Stomach (tissue), 9 donors: ENCODE results near the gene PRPF19. TPM values are rescaled to one million over a fixed set of nuclear protein-coding genes. Genes with fewer than 3 reads are reported as not detected.

ENCODE experiments used
- DNase-seq, 2 donors: peaks; one replicate each; pipeline versions ENCODE4 v3.0.0 to v3.0.0-alpha.2; 2013 to 2019
- H3K27ac ChIP-seq, 5 donors: fragments of 200-600 bp in 4 of 5; sonication (generic) in 4 of 5; one replicate each; pipeline ENCODE4 v1.5.1; 2013 to 2019; ENCODE audit warnings: mild to moderate bottlenecking in 1 of 5, moderate library complexity in 1 of 5
- H3K27me3 ChIP-seq, 3 donors: fragments of 200-600 bp; sonication (generic); one replicate each; pipeline ENCODE4 v1.5.1; 2017 to 2019; ENCODE audit warnings: mixed run types in 1 of 3
- H3K36me3 ChIP-seq, 4 donors: fragments of 200-600 bp; sonication (generic); 1 replicate in 3 of 4; 2 replicates in 1 of 4; pipeline ENCODE4 v1.5.1; 2016 to 2019
- H3K4me1 ChIP-seq, 4 donors: fragments of 200-600 bp; sonication (generic); one replicate each; pipeline ENCODE4 v1.5.1; 2016 to 2019
- H3K4me3 ChIP-seq, 4 donors: fragments of 200-600 bp; sonication (generic) in 3 of 4; one replicate each; pipeline ENCODE4 v1.5.1; 2016 to 2019; ENCODE audit warnings: mild to moderate bottlenecking in 1 of 4
- H3K9me3 ChIP-seq, 4 donors: fragments of 200-600 bp; sonication (generic); one replicate each; pipeline ENCODE4 v1.5.1; 2016 to 2019
- CTCF ChIP-seq, 7 experiments: fragments of 450-650 bp in 4 of 7; fragments of 200-600 bp in 3 of 7; sonication (generic) in 3 of 7; IDR thresholded peaks; one replicate each; pipeline ENCODE4 v1.5.1; 2016 to 2019; ENCODE audit warnings: antibody characterized with exemption in 7 of 7, control low read depth in 2 of 7, mild to moderate bottlenecking in 1 of 7
- EP300 ChIP-seq: sonication (generic); formaldehyde crosslinking; IDR thresholded peaks from one replicate; pipeline ENCODE4 v1.6.1; 2017; ENCODE audit warnings: antibody characterized with exemption
- POLR2A ChIP-seq, 4 donors: fragments of 450-650 bp; IDR thresholded peaks; one replicate each; pipeline ENCODE4 v1.6.1; 2016; ENCODE audit warnings: antibody characterized with exemption in 4 of 4, control low read depth in 2 of 4, mild to moderate bottlenecking in 1 of 4, moderate library complexity in 1 of 4
- POLR2AphosphoS5 ChIP-seq, 3 donors: sonication (generic); formaldehyde crosslinking; IDR thresholded peaks; one replicate each; pipeline ENCODE4 v1.6.1; 2016; ENCODE audit warnings: antibody characterized with exemption in 3 of 3
- WGBS, 5 donors: extraction: QIAGEN DNeasy Blood & Tissue Kit in 3 of 5; methylation state at CpG; one replicate each; pipeline versions ENCODE4 v1.1.5 to v1.1.7; 2013 to 2018; 5-methylcytosine and 5-hydroxymethylcytosine counted together
- intact Hi-C: fragments of 100-400 bp; cut with DNase I; formaldehyde crosslinking; loops from one replicate; pipeline ENCODE4 v1.15.1; 2023; ENCODE audit warnings: low total_unique reads
- polyA plus RNA-seq, 3 donors: library from polyadenylated mRNA; stranded (reverse); fragments of 200-250 nt; gene quantifications; one replicate each; pipeline ENCODE4 v1.2.3, GENCODE V29; 2013
- total RNA-seq, 5 donors: library from RNA; depleted of rRNA; stranded (reverse); fragments of >200 nt; gene quantifications; one replicate each; pipeline versions ENCODE4 v1.1.0 to v1.2.3, GENCODE V29; 2014 to 2016
- donor health status: healthy with polysubstance abuse.
- donor health status: Bipolar disorder and iron deficiency.
- donor health status: healthy.

The PRPF19 gene
- total and polyA plus RNA-seq, 8 donors = 3.5 to 86.1 (median 50.3) TPM

DNA sequence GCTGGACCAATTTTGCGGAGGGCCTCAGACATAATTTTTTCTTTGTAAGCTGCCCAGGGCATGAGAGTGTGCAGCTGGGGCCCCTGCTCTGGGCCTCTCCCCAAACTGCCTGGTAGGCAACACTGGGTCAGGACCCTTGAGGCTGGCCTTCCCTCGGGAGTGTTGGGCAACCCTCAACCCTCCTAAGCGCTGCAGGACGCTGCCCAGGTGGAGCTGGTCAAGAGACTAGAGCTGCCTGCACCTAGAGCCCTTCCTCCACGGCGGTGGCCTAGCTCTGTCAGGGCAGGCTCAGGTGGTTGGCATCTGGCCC is 17.4 kb upstream of the PRPF19 start:
- H3K9me3 ChIP-seq = no peaks in the 10 kb centered on the region
- TF ChIP-seq POLR2A (IDR thresholded peaks at IDR 0.05) = no peak
- TF ChIP-seq CTCF (IDR thresholded peaks at IDR 0.05) = no peak
- TF ChIP-seq POLR2AphosphoS5 (IDR thresholded peaks at IDR 0.05) = no peak
- no peak for TF ChIP-seq EP300
- H3K4me1 ChIP-seq = peaks cover 18 to 65% (median 59%) of the 10 kb centered on the region in 4 donors
- peak overlapping the region in 4 of 5 donors; percentile 16 to 74 (median 71) for H3K27ac ChIP-seq
- H3K27me3 ChIP-seq = peaks cover 0 to 25% (median 14%) of the 10 kb centered on the region in 3 donors
- peak in 1 of 2 donors; percentile 33 for DNase-seq
- peak overlapping the region; percentile 61 to 86 (median 72) for H3K4me3 ChIP-seq
- WGBS, 5 donors = 27 to 49% (median 37%) methylated on average over 2 to 6 of the region's 6 CpGs
- H3K36me3 ChIP-seq = peaks cover 33 to 46% (median 41%) of the 10 kb centered on the region in 4 donors
- intact Hi-C loops = loop anchor here (5.0 kb wide), 1 partner anchor 199 kb away; no protein-coding TSS in a partner anchor

DNA sequence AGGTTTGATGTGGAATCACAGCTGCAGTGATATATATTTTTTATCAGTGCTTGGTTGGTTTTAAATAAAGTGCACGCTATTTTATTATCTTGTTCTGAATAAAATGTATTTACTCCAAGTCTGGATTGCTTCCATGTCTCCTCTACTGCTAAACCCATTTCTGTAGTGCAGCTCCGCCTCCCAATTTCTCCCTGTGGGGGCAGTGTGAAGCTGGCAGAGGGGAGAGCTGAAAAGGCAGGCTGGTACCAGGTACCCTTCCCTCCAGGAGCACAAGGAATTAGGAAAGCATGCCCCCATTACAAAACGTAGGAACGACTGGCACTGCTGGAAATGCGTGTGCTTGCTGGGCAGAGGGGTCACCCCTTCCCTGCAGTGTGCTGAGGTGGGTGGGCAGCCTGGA is 16.9 kb upstream of the PRPF19 start:
- WGBS, 5 donors = 34 to 65% (median 47%) methylated on average over 5 of the region's 5 CpGs
- intact Hi-C loops = loop anchor here (5.0 kb wide), 1 partner anchor 199 kb away; no protein-coding TSS in a partner anchor
- Histone ChIP-seq H3K27me3 (peaks cover 0 to 25% (median 14%) of the 10 kb centered on the region in 3 donors), H3K36me3 (peaks cover 33 to 43% (median 40%) of the 10 kb centered on the region in 4 donors), H3K4me1 (peaks cover 18 to 69% (median 64%) of the 10 kb centered on the region in 4 donors), H3K4me3 (peak overlapping the region in 1 of 4 donors; percentile 61), H3K9me3 (no peaks in the 10 kb centered on the region), H3K27ac (peak overlapping the region in 2 of 5 donors; percentile 16 to 74)
- TF ChIP-seq EP300 = no peak
- no peak for DNase-seq

DNA sequence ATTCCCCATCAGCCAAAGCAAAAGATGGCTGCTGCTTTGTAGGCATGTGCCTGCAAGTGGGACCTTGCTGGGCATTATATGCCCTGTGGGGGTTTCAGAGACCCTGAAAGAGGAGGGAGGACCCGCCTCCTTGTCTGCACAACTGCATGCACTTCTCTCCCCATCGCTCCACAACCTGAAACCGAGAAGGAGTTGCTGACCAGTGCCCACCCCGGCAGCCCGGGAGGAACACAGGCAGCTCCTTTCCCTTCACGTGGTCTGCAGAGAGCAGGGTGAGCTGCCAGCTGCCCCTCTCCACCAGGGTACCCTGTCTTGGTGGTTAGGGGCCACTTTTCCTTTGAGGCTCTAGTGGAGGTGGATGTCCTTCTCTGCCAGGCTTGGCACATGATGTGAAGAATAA is 16.5 kb upstream of the PRPF19 start:
- DNase-seq = no peak
- no peak for TF ChIP-seq POLR2A (IDR thresholded peaks at IDR 0.05)
- no peak for TF ChIP-seq CTCF (IDR thresholded peaks at IDR 0.05)
- TF ChIP-seq EP300 = no peak
- TF ChIP-seq POLR2AphosphoS5 (IDR thresholded peaks at IDR 0.05) = no peak
- Histone ChIP-seq H3K36me3 (peaks cover 33 to 43% (median 40%) of the 10 kb centered on the region in 4 donors), H3K27me3 (peaks cover 0 to 25% (median 14%) of the 10 kb centered on the region in 3 donors), H3K27ac (no peak overlapping the region), H3K4me1 (peaks cover 18 to 72% (median 65%) of the 10 kb centered on the region in 4 donors), H3K4me3 (no peak overlapping the region), H3K9me3 (no peaks in the 10 kb centered on the region)
- intact Hi-C loops = loop anchor here (5.0 kb wide), 1 partner anchor 199 kb away; no protein-coding TSS in a partner anchor
- WGBS, 5 donors = 56 to 81% (median 57%) methylated on average over 6 of the region's 6 CpGs

GRCh38 chr11:60921777-60922335 is 15.5 kb upstream of the PRPF19 start:
- intact Hi-C loops = loop anchor here (5.0 kb wide), 1 partner anchor 200 kb away; no protein-coding TSS in a partner anchor
- Histone ChIP-seq H3K36me3 (peaks cover 33 to 43% (median 40%) of the 10 kb centered on the region in 4 donors), H3K9me3 (no peaks in the 10 kb centered on the region), H3K4me1 (peaks cover 20 to 74% (median 66%) of the 10 kb centered on the region in 4 donors), H3K4me3 (no peak overlapping the region), H3K27me3 (peaks cover 0 to 25% (median 14%) of the 10 kb centered on the region in 3 donors), H3K27ac (no peak overlapping the region)
- DNase-seq = no peak
- 72 to 94% (median 87%) methylated on average over 16 to 23 of the region's 23 CpGs for WGBS, 5 donors
- TF ChIP-seq EP300 (no peak), POLR2A (IDR thresholded peaks at IDR 0.05) (no peak), CTCF (IDR thresholded peaks at IDR 0.05) (no peak), POLR2AphosphoS5 (IDR thresholded peaks at IDR 0.05) (no peak)

DNA sequence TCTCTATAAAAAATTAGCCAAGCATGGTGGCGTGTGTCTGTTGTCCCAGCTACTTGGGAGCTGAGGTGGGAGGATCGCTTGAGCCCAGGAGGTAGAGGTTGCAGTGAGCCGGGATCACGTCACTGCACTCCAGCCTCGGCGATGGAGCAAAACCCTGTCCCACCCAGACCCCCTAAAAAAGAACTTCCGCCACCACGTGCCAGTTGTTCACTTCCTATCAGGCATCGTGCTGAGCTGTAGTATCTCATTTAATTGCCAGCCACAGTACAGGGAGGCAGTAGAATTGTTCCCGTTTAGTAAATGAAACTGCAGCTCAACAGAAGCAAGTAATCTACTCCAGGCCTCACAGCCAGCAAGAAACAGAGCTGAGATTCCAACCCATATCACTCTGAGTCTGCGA is 14.9 kb upstream of the PRPF19 start:
- H3K4me3 ChIP-seq = no peak overlapping the region
- H3K27me3 ChIP-seq = peaks cover 0 to 25% (median 14%) of the 10 kb centered on the region in 3 donors
- H3K27ac ChIP-seq = no peak overlapping the region
- peaks cover 33 to 43% (median 40%) of the 10 kb centered on the region in 4 donors for H3K36me3 ChIP-seq
- DNase-seq = no peak
- 93 to 98% (median 94%) methylated on average over 11 of the region's 11 CpGs for WGBS, 5 donors
- H3K4me1 ChIP-seq = peaks cover 25 to 80% (median 71%) of the 10 kb centered on the region in 4 donors
- intact Hi-C loops = loop anchor here (5.0 kb wide), 1 partner anchor 201 kb away; no protein-coding TSS in a partner anchor
- H3K9me3 ChIP-seq = no peaks in the 10 kb centered on the region
- TF ChIP-seq POLR2AphosphoS5 (IDR thresholded peaks at IDR 0.05) (no peak), CTCF (IDR thresholded peaks at IDR 0.05) (no peak), EP300 (no peak), POLR2A (IDR thresholded peaks at IDR 0.05) (no peak)
